Testis (tissue), 3 donors: ENCODE results near the gene COL4A6. TPM values are rescaled to one million over a fixed set of nuclear protein-coding genes. Genes with fewer than 3 reads are reported as not detected.

ENCODE experiments used
- DNase-seq: peaks from one replicate; pipeline ENCODE4 v3.0.0-alpha.2; 2019
- H3K27ac ChIP-seq, 2 donors: fragments of 200-600 bp; sonication (generic); one replicate each; pipeline ENCODE4 v1.5.1; 2019
- H3K27me3 ChIP-seq: fragments of 200-600 bp; sonication (generic); one replicate; pipeline ENCODE4 v1.5.1; 2019
- H3K36me3 ChIP-seq: fragments of 200-600 bp; sonication (generic); one replicate; pipeline ENCODE4 v1.5.1; 2017; ENCODE audit warnings: low read depth; ENCODE audit errors: missing control alignments
- H3K4me1 ChIP-seq: fragments of 200-600 bp; sonication (generic); one replicate; pipeline ENCODE4 v1.5.1; 2019
- H3K4me3 ChIP-seq, 2 donors: fragments of 200-600 bp; sonication (generic); one replicate each; pipeline ENCODE4 v1.5.1; 2017 to 2019
- H3K9me3 ChIP-seq: fragments of 200-600 bp; sonication (generic); one replicate; pipeline ENCODE4 v1.5.1; 2017
- CTCF ChIP-seq, 3 experiments: fragments of 450-650 bp in 2 of 3; fragments of 200-600 bp in 1 of 3; sonication (generic) in 1 of 3; IDR thresholded peaks; one replicate each; pipeline ENCODE4 v1.5.1; 2016 to 2019; ENCODE audit warnings: antibody characterized with exemption in 3 of 3, mild to moderate bottlenecking in 2 of 3, moderate library complexity in 1 of 3
- POLR2A ChIP-seq: fragments of 450-650 bp; IDR thresholded peaks from one replicate; pipeline ENCODE4 v1.6.1; 2017; ENCODE audit warnings: antibody characterized with exemption, mild to moderate bottlenecking, moderate library complexity
- WGBS, 2 donors: methylation state at CpG; one replicate each; pipeline ENCODE4 v1.1.5; 2018; 5-methylcytosine and 5-hydroxymethylcytosine counted together
- intact Hi-C: fragments of 100-400 bp; cut with DNase I; formaldehyde crosslinking; loops from one replicate; pipeline ENCODE4 v1.15.1; 2023; ENCODE audit warnings: low total_unique reads
- polyA plus RNA-seq: library from polyadenylated mRNA; stranded (reverse); fragments of 350-450 nt; fragmentation: Illumina TruSeq; extraction: RNeasy Lipid Tissue Mini Kit (QIAGEN cat#74804); gene quantifications from one replicate; pipeline ENCODE4 v1.2.3, GENCODE V29; 2014; ENCODE audit warnings: low read depth, low replicate concordance; ENCODE audit not compliant: insufficient read depth
- total RNA-seq, 2 donors: library from RNA; depleted of rRNA; stranded (reverse); fragments of >200 nt; gene quantifications; one replicate each; pipeline ENCODE4 v1.2.3, GENCODE V29; 2016

Gene COL4A6
- total and polyA plus RNA-seq, 3 donors from 2014 or later, result 2.4 to 4.9 (median 3.5) TPM

GRCh38 chrX:108219949-108220601, 218.1 kb downstream of the COL4A6 start:
- no peaks in the 10 kb centered on the region for H3K4me1 ChIP-seq
- intact Hi-C loops, result no loop called here
- DNase-seq, result no peak
- no peaks in the 10 kb centered on the region for H3K27me3 ChIP-seq
- 75 to 85% methylated on average over 3 to 5 of the region's 5 CpGs for WGBS, 2 donors
- H3K36me3 ChIP-seq, result no peaks in the 10 kb centered on the region
- no peak overlapping the region for H3K27ac ChIP-seq
- no peaks in the 10 kb centered on the region for H3K9me3 ChIP-seq
- TF ChIP-seq CTCF (IDR thresholded peaks at IDR 0.05) (no peak), POLR2A (no peak)
- no peak overlapping the region for H3K4me3 ChIP-seq

GRCh38 chrX:108217876-108218275, 220.3 kb downstream of the COL4A6 start:
- no peaks in the 10 kb centered on the region for H3K9me3 ChIP-seq
- H3K4me3 ChIP-seq, result no peak overlapping the region
- H3K4me1 ChIP-seq, result no peaks in the 10 kb centered on the region
- intact Hi-C loops, result no loop called here
- no peaks in the 10 kb centered on the region for H3K27me3 ChIP-seq
- WGBS, 2 donors, result 64 to 81% methylated on average over 3 of the region's 3 CpGs
- DNase-seq, result peak; percentile 21
- no peak for TF ChIP-seq POLR2A
- TF ChIP-seq CTCF (IDR thresholded peaks at IDR 0.05), result no peak
- H3K36me3 ChIP-seq, result no peaks in the 10 kb centered on the region
- no peak overlapping the region for H3K27ac ChIP-seq

- no peaks in the 10 kb centered on the region for H3K9me3 ChIP-seq
- H3K36me3 ChIP-seq, result no peaks in the 10 kb centered on the region
- no peak for TF ChIP-seq POLR2A
- no peak for TF ChIP-seq CTCF (IDR thresholded peaks at IDR 0.05)
- H3K4me3 ChIP-seq, result no peak overlapping the region
- no peaks in the 10 kb centered on the region for H3K4me1 ChIP-seq
- H3K27me3 ChIP-seq, result no peaks in the 10 kb centered on the region
- H3K27ac ChIP-seq, result no peak overlapping the region
- no peak for DNase-seq
- 66 to 73% methylated on average over 3 of the region's 3 CpGs for WGBS, 2 donors
- intact Hi-C loops, result no loop called here
These were observed 221.2 kb downstream of the COL4A6 start for GRCh38 chrX:108216919-108217571.

GRCh38 chrX:108216405-108216804, 221.8 kb downstream of the COL4A6 start:
- Histone ChIP-seq H3K4me1 (no peaks in the 10 kb centered on the region), H3K4me3 (no peak overlapping the region), H3K9me3 (no peaks in the 10 kb centered on the region), H3K36me3 (no peaks in the 10 kb centered on the region), H3K27ac (no peak overlapping the region), H3K27me3 (no peaks in the 10 kb centered on the region)
- TF ChIP-seq CTCF (IDR thresholded peaks at IDR 0.05) (no peak), POLR2A (no peak)
- intact Hi-C loops, result no loop called here
- DNase-seq, result no peak
- 80 to 86% methylated on average over 1 of the region's 1 CpG for WGBS, 2 donors

- intact Hi-C loops, result no loop called here
- Histone ChIP-seq H3K4me3 (no peak overlapping the region), H3K27ac (no peak overlapping the region), H3K36me3 (no peaks in the 10 kb centered on the region), H3K4me1 (no peaks in the 10 kb centered on the region), H3K27me3 (no peaks in the 10 kb centered on the region), H3K9me3 (no peaks in the 10 kb centered on the region)
- TF ChIP-seq POLR2A (no peak), CTCF (IDR thresholded peaks at IDR 0.05) (no peak)
- no peak for DNase-seq
- 94% methylated on average over 1 of the region's 1 CpG; no CpG with 5 or more reads in 1 of the 2 donors for WGBS, 2 donors
These were observed 226.9 kb downstream of the COL4A6 start for GRCh38 chrX:108211301-108211700.
